GM23338 (cell line): ENCODE data around the gene ITCH. TPM values are rescaled to one million over a fixed set of nuclear protein-coding genes. Genes with fewer than 3 reads are reported as not detected.

ENCODE experiments used
- ATAC-seq: fragments of 200-7000 bp; cut with Tn5 transposase; 3 replicates; pipeline ENCODE4 v1.9.1; 2020
- DNase-seq: peaks from one replicate; pipeline ENCODE4 v3.0.0-alpha.2; 2015; ENCODE audit warnings: low spot score
- H2AFZ ChIP-seq: fragments of 200-600 bp; sonication (generic); 2 replicates; pipeline ENCODE4 v1.8.0; 2016; ENCODE audit warnings: antibody characterized with exemption, mild to moderate bottlenecking, moderate library complexity
- H3F3A ChIP-seq: fragments of 200-600 bp; sonication (generic); replicated peaks from 2 replicates; pipeline ENCODE4 v1.8.0; 2017; ENCODE audit warnings: antibody characterized with exemption, mixed run types, low read depth
- H3K27ac ChIP-seq: fragments of 200-600 bp; sonication (generic); 2 replicates; pipeline ENCODE4 v1.6.1; 2016; ENCODE audit warnings: low read depth
- H3K27me3 ChIP-seq: fragments of 200-600 bp; sonication (generic); 2 replicates; pipeline ENCODE4 v1.8.0; 2016; ENCODE audit warnings: mild to moderate bottlenecking, mixed run types, moderate library complexity; ENCODE audit not compliant: insufficient read depth
- H3K36me3 ChIP-seq: fragments of 200-600 bp; sonication (generic); 2 replicates; pipeline ENCODE4 v1.8.0; 2016; ENCODE audit warnings: mild to moderate bottlenecking; ENCODE audit not compliant: insufficient read depth
- H3K4me1 ChIP-seq: fragments of 200-600 bp; sonication (generic); 2 replicates; pipeline ENCODE4 v1.8.0; 2016; ENCODE audit warnings: mild to moderate bottlenecking, moderate library complexity; ENCODE audit not compliant: insufficient read depth
- H3K4me2 ChIP-seq: fragments of 200-600 bp; sonication (generic); 2 replicates; pipeline ENCODE4 v1.7.1; 2017; ENCODE audit warnings: mixed run types
- H3K4me3 ChIP-seq: fragments of 200-600 bp; sonication (generic); 2 replicates; pipeline ENCODE4 v1.6.1; 2016; ENCODE audit warnings: mixed run types
- H3K79me2 ChIP-seq: fragments of 200-600 bp; sonication (generic); replicated peaks from 2 replicates; pipeline ENCODE4 v1.8.0; 2017; ENCODE audit warnings: mild to moderate bottlenecking; ENCODE audit not compliant: insufficient read depth
- H3K9me2 ChIP-seq: fragments of 200-600 bp; sonication (generic); 2 replicates; pipeline ENCODE4 v1.8.0; 2017; ENCODE audit not compliant: insufficient read depth
- H4K20me1 ChIP-seq: fragments of 200-600 bp; sonication (generic); replicated peaks from 2 replicates; pipeline ENCODE4 v1.8.0; 2017; ENCODE audit warnings: mild to moderate bottlenecking; ENCODE audit not compliant: insufficient read depth
- H3K27ac Mint-ChIP-seq: 2 replicates; pipeline ENCODE4 v1.8.0; 2020; ENCODE audit warnings: inconsistent platforms, mild to moderate bottlenecking, moderate library complexity, mixed read lengths
- H3K27me3 Mint-ChIP-seq: 3 replicates; pipeline ENCODE4 v1.8.0; 2022; ENCODE audit warnings: low read depth, mild to moderate bottlenecking, moderate library complexity, mixed read lengths, inconsistent platforms; ENCODE audit not compliant: insufficient read depth, poor library complexity
- H3K36me3 Mint-ChIP-seq: 3 replicates; pipeline ENCODE4 v1.8.0; 2021; ENCODE audit warnings: low read depth, mild to moderate bottlenecking, inconsistent platforms, moderate library complexity, mixed read lengths
- H3K4me1 Mint-ChIP-seq: 3 replicates; pipeline ENCODE4 v1.8.0; 2020; ENCODE audit warnings: mild to moderate bottlenecking, inconsistent platforms, mixed read lengths
- H3K4me3 Mint-ChIP-seq: 3 replicates; pipeline ENCODE4 v1.8.0; 2021; ENCODE audit warnings: moderate library complexity, mild to moderate bottlenecking, inconsistent platforms, mixed read lengths
- H3K9me3 Mint-ChIP-seq: 3 replicates; pipeline ENCODE4 v1.8.0; 2020; ENCODE audit warnings: moderate library complexity, mild to moderate bottlenecking, inconsistent platforms, mixed read lengths
- CTCF ChIP-seq, 2 experiments: fragments of 200-600 bp in 1 of 2; sonication (generic) in 1 of 2; conservative IDR thresholded peaks; 2 replicates each; pipeline versions ENCODE4 v1.5.1 to v1.6.1; 2016 to 2017; ENCODE audit warnings: antibody characterized with exemption in 2 of 2, low read depth in 2 of 2, mild to moderate bottlenecking in 2 of 2, moderate library complexity in 1 of 2
- NANOG ChIP-seq: IDR thresholded peaks from 2 replicates; pipeline ENCODE4 v1.6.1; 2016; ENCODE audit warnings: antibody characterized with exemption, borderline replicate concordance
- POLR2AphosphoS5 ChIP-seq: IDR thresholded peaks from 2 replicates; pipeline ENCODE4 v1.6.1; 2016; ENCODE audit warnings: antibody characterized with exemption, low read depth
- REST ChIP-seq: IDR thresholded peaks from one replicate; pipeline ENCODE4 v1.6.1; 2018; ENCODE audit warnings: antibody characterized with exemption; ENCODE audit not compliant: unreplicated experiment
- STAT1 ChIP-seq: IDR thresholded peaks from one replicate; pipeline ENCODE4 v1.6.1; 2016; ENCODE audit warnings: antibody characterized with exemption; ENCODE audit not compliant: unreplicated experiment
- ZNF114 ChIP-seq: fragments of 250-450 bp; sonication (Bioruptor Pico); IDR thresholded peaks from 2 replicates; pipeline ENCODE4 v1.5.0; 2020; ENCODE audit warnings: mild to moderate bottlenecking, moderate library complexity
- ZNF331 ChIP-seq: fragments of 250-450 bp; sonication (Bioruptor Pico); IDR thresholded peaks from 2 replicates; pipeline ENCODE4 v1.5.0; 2020; ENCODE audit warnings: low read depth, mild to moderate bottlenecking, moderate library complexity
- ZNF462 ChIP-seq: fragments of 250-450 bp; sonication (Bioruptor Pico); IDR thresholded peaks from 2 replicates; pipeline ENCODE4 v1.5.0; 2020; ENCODE audit warnings: mild to moderate bottlenecking, moderate library complexity
- polyA plus RNA-seq: library from polyadenylated mRNA; unstranded; fragments of >200 nt; fragmentation: Nextera tagmentation; extraction: Ambion mirVana; gene quantifications from 2 replicates; pipeline ENCODE4 v1.2.1, GENCODE V29; 2016
- total RNA-seq: library from RNA; depleted of rRNA; stranded (reverse); fragments of >200 nt; shearing (Covaris generic); gene quantifications from 2 replicates; pipeline ENCODE4 v1.2.3, GENCODE V29; 2014

Gene ITCH
- total and polyA plus RNA-seq, 2 experiments from 2014 or later, result 16.4 to 31.6 TPM

GRCh38 chr20:34560141-34560523, 197.1 kb downstream of the ITCH start (continued):
- TF ChIP-seq ZNF462 (no peak), ZNF114 (CRISPR knock-in tag) (no peak), POLR2AphosphoS5 (no peak), NANOG (no peak)

- Histone ChIP-seq H4K20me1 (no peaks in the 10 kb centered on the region; the same call in 1 of the 2 replicates), H3K27ac (no peak overlapping the region), H3K36me3 (no peaks in the 10 kb centered on the region), H3K4me3 (no peak overlapping the region), H2AFZ (no peak overlapping the region), H3K79me2 (no peaks in the 10 kb centered on the region), H3K9me2 (no peaks in the 10 kb centered on the region), H3F3A (no peaks in the 10 kb centered on the region), H3K27me3 (peaks cover 6% of the 10 kb centered on the region; the same call in 1 of the 2 replicates), H3K4me1 (no peaks in the 10 kb centered on the region), H3K4me2 (no peak overlapping the region)
- H3K4me3 Mint-ChIP-seq, result no peak overlapping the region
- H3K27me3 Mint-ChIP-seq, result peaks cover 3% of the 10 kb centered on the region
- H3K27ac Mint-ChIP-seq, result no peak overlapping the region
- peaks cover 3% of the 10 kb centered on the region; the same call in 2 of the 3 replicates for H3K4me1 Mint-ChIP-seq
- ATAC-seq (no peak), DNase-seq (no peak)
- TF ChIP-seq ZNF114 (CRISPR knock-in tag) (no peak), ZNF331 (no peak), STAT1 (no peak), CTCF (conservative IDR thresholded peaks at IDR 0.05; ENCODE audit: low read depth in 2 of 2) (no peak), REST (no peak)
- H3K36me3 Mint-ChIP-seq, result no peaks in the 10 kb centered on the region; the same call in 1 of the 3 replicates
- H3K9me3 Mint-ChIP-seq, result no peaks in the 10 kb centered on the region
These were observed 197.5 kb downstream of the ITCH start for GRCh38 chr20:34560614-34561013.
